K562 (cell line): Measurements from ENCODE around the gene UBXN4. TPM values are rescaled to one million over a fixed set of nuclear protein-coding genes. Genes with fewer than 3 reads are reported as not detected.

ENCODE experiments used
- ATAC-seq: fragments of 200-7000 bp; cut with Tn5 transposase; 3 replicates; pipeline ENCODE4 v1.9.1; 2020; ENCODE audit warnings: moderate library complexity
- BruUV-seq: library from RNA; stranded (reverse); fragments of 400-500 nt; replicated peaks from 2 replicates; lab custom pipeline; 2021; lab: Mats Ljungman, UMichigan
- CTCF ChIA-PET: fragments of 300-600 bp; formaldehyde crosslinking; extraction: SDS; loops from one replicate; lab custom pipeline; 2021; ENCODE audit warnings: low intra/inter-chr PET ratio; lab: Yijun Ruan, JAX
- POLR2A ChIA-PET: fragments of 300-600, 350-650 bp; sonication (Branson Sonifier 250); formaldehyde crosslinking; extraction: SDS; loops from one replicate; lab custom pipeline; 2021; ENCODE audit warnings: antibody characterized with exemption, inconsistent platforms; lab: Yijun Ruan, JAX
- DNase-seq, 4 experiments: peaks; one replicate each; pipeline versions ENCODE4 v3.0.0 to v3.0.0-alpha.2; 2011 to 2018; ENCODE audit warnings: low spot score in 3 of 4, mixed read lengths in 3 of 4; ENCODE audit errors: extremely low read depth in 1 of 4
- FAIRE-seq: peaks from 2 replicates; lab custom pipeline; 2011; peaks lifted over from hg19 to GRCh38; lab: Jason Lieb, UNC
- H2AFZ ChIP-seq: 2 replicates; pipeline ENCODE4 v1.6.0; 2011; ENCODE audit warnings: low read depth, low read length, control low read depth, inconsistent platforms
- H3K27ac ChIP-seq: fragments of 200-600 bp; 3 replicates; pipeline ENCODE4 v1.8.0; 2011; ENCODE audit warnings: low read depth, mild to moderate bottlenecking, control low read depth, inconsistent platforms, low read length, moderate library complexity, mixed read lengths; ENCODE audit errors: extremely low read depth
- H3K27me3 ChIP-seq, 2 experiments: fragments of 300-600 bp in 1 of 2; 2 replicates in 1 of 2; 3 replicates in 1 of 2; pipeline versions ENCODE4 v1.6.0 to v1.8.0; 2011; ENCODE audit warnings: inconsistent platforms in 2 of 2, low read length in 2 of 2, mild to moderate bottlenecking in 1 of 2, mixed read lengths in 1 of 2, moderate library complexity in 1 of 2; ENCODE audit not compliant: control insufficient read depth in 2 of 2, insufficient read depth in 2 of 2
- H3K36me3 ChIP-seq: fragments of 300-600 bp; 3 replicates; pipeline ENCODE4 v1.8.0; 2011; ENCODE audit warnings: mild to moderate bottlenecking, low read length, inconsistent platforms; ENCODE audit not compliant: control insufficient read depth, insufficient read depth
- H3K4me1 ChIP-seq, 2 experiments: fragments of 200-600 bp in 1 of 2; replicated peaks in 1 of 2; 2 replicates in 1 of 2; 3 replicates in 1 of 2; pipeline versions ENCODE4 v1.5.1 to v1.8.0; 2011; ENCODE audit warnings: inconsistent platforms in 2 of 2, low read length in 2 of 2, mild to moderate bottlenecking in 1 of 2, mixed read lengths in 1 of 2, moderate library complexity in 1 of 2; ENCODE audit not compliant: control insufficient read depth in 2 of 2, insufficient read depth in 2 of 2
- H3K4me2 ChIP-seq: 2 replicates; pipeline ENCODE4 v1.6.1; 2011; ENCODE audit warnings: low read length, control low read depth, inconsistent platforms, mixed read lengths; ENCODE audit not compliant: insufficient read depth
- H3K4me3 ChIP-seq: fragments of 200-600 bp; sonication (generic), shearing (Covaris generic); 2 replicates; pipeline ENCODE4 v1.5.1; 2016; ENCODE audit warnings: control low read depth, inconsistent platforms
- H3K79me2 ChIP-seq: fragments of 200-600 bp; 3 replicates; pipeline ENCODE4 v1.8.0; 2011; ENCODE audit warnings: low read length, inconsistent platforms; ENCODE audit not compliant: control insufficient read depth, insufficient read depth
- H3K9ac ChIP-seq, 2 experiments: 2 replicates each; pipeline versions ENCODE4 v1.6.0 to v1.6.1; 2011; ENCODE audit warnings: low read depth in 2 of 2, low read length in 2 of 2, control low read depth in 1 of 2, inconsistent platforms in 1 of 2, mild to moderate bottlenecking in 1 of 2, mixed read lengths in 1 of 2; ENCODE audit not compliant: insufficient read depth in 1 of 2
- H3K9me1 ChIP-seq: one replicate; pipeline ENCODE4 v1.6.0; 2011; ENCODE audit warnings: inconsistent platforms, mild to moderate bottlenecking, low read length, moderate library complexity; ENCODE audit not compliant: control insufficient read depth, insufficient read depth
- H3K9me3 ChIP-seq: replicated peaks from 2 replicates; pipeline ENCODE4 v1.5.1; 2011; ENCODE audit warnings: low read depth, low read length, inconsistent platforms; ENCODE audit not compliant: control insufficient read depth, insufficient read depth
- H4K20me1 ChIP-seq: replicated peaks from 2 replicates; pipeline ENCODE4 v1.6.1; 2011; ENCODE audit warnings: low read length, inconsistent platforms, mixed read lengths; ENCODE audit not compliant: control insufficient read depth, insufficient read depth
- ARID1B ChIP-seq: fragments of 450-650 bp; IDR thresholded peaks from 2 replicates; pipeline ENCODE4 v1.6.1; 2016; ENCODE audit warnings: antibody characterized with exemption, mild to moderate bottlenecking, inconsistent platforms
- BACH1 ChIP-seq: fragments of 200-800 bp; sonication (Bioruptor generic); IDR thresholded peaks from 2 replicates; pipeline ENCODE4 v1.6.1; 2016; ENCODE audit warnings: missing genetic modification characterization, missing compliant biosample characterization
- CAMTA2 ChIP-seq: fragments of 250-450 bp; sonication (Bioruptor Pico); conservative IDR thresholded peaks from 2 replicates; pipeline ENCODE4 v1.5.1; 2022
- CEBPB ChIP-seq: fragments of 450-650 bp; IDR thresholded peaks from 2 replicates; pipeline ENCODE4 v1.6.1; 2016; ENCODE audit warnings: missing genetic modification characterization, missing compliant biosample characterization
- CLOCK ChIP-seq: fragments of 250-450 bp; sonication (Bioruptor Pico); IDR thresholded peaks from 2 replicates; pipeline ENCODE4 v1.4.0; 2020; ENCODE audit warnings: mild to moderate bottlenecking, moderate library complexity, borderline replicate concordance
- FOXA3 ChIP-seq, 2 experiments: fragments of 450-650 bp in 1 of 2; sonication (generic) in 1 of 2; formaldehyde crosslinking; IDR thresholded peaks in 1 of 2; conservative IDR thresholded peaks in 1 of 2; 2 replicates each; pipeline versions ENCODE4 v1.4.0 to v1.8.0; 2020 to 2022; ENCODE audit warnings: mild to moderate bottlenecking in 2 of 2, missing genetic modification reagents in 1 of 2
- NR2C1 ChIP-seq, 2 experiments: fragments of 450-650 bp; IDR thresholded peaks; 2 replicates each; pipeline ENCODE4 v1.6.1; 2017; ENCODE audit warnings: mild to moderate bottlenecking in 2 of 2, antibody characterized with exemption in 1 of 2, inconsistent platforms in 1 of 2, missing compliant biosample characterization in 1 of 2, missing genetic modification characterization in 1 of 2
- RB1 ChIP-seq: fragments of 450-650 bp; IDR thresholded peaks from 2 replicates; pipeline ENCODE4 v1.6.1; 2017; ENCODE audit warnings: low read depth, mild to moderate bottlenecking
- ZFP36 ChIP-seq: fragments of 150-350 bp; IDR thresholded peaks from 2 replicates; pipeline ENCODE4 v1.6.1; 2018; ENCODE audit warnings: low read length, low read depth; ENCODE audit not compliant: partially characterized antibody
- ZNF57 ChIP-seq: fragments of 450-650 bp; formaldehyde crosslinking; IDR thresholded peaks from 2 replicates; pipeline ENCODE4 v1.4.0; 2020; ENCODE audit warnings: mild to moderate bottlenecking, moderate library complexity
- WGBS: fragments of 100-300 bp; shearing (Covaris generic); methylation state at CpG from one replicate; pipeline ENCODE4 v1.1.6; 2016; ENCODE audit warnings: low coverage, mixed read lengths; ENCODE audit not compliant: insufficient coverage; ENCODE audit errors: missing lambda C conversion rate; 5-methylcytosine and 5-hydroxymethylcytosine counted together
- in situ Hi-C: fragments of 300-500 bp; cut with MboI; formaldehyde crosslinking; loops from 4 replicates; pipeline ENCODE4 v1.15.0; 2018; ENCODE audit warnings: inconsistent platforms, mixed read lengths
- intact Hi-C: fragments of 100-400 bp; cut with micrococcal nuclease; formaldehyde crosslinking; loops from 2 replicates; pipeline ENCODE4 v1.14.2; 2022
- polyA plus RNA-seq, 8 experiments: library from polyadenylated mRNA; depleted of rRNA in 4 of 8; stranded (reverse) in 5 of 8; unstranded in 3 of 8; fragments of >200 nt; fragmentation: Nextera tagmentation in 2 of 8; fragmentation: Illumina TruSeq in 1 of 8; extraction: Ambion mirVana in 2 of 8; extraction: Trizol in 1 of 8; gene quantifications; 2 replicates each; pipeline versions ENCODE4 v1.2.1 to v1.2.3, GENCODE V29; 2011 to 2014; ENCODE audit warnings: inconsistent platforms in 1 of 8, missing spikeins in 1 of 8
- total RNA-seq, 7 experiments: library from RNA; depleted of rRNA in 6 of 7; stranded (reverse); fragments of >200 nt in 6 of 7; fragmentation: Illumina TruSeq in 2 of 7; extraction: Trizol in 2 of 7; gene quantifications; 2 replicates each; pipeline versions ENCODE4 v1.2.1 to v1.2.3, GENCODE V29; 2011 to 2021; ENCODE audit warnings: low replicate concordance in 1 of 7
- TF ChIP-seq, protein P1 (sequence below): sonication (generic); formaldehyde crosslinking; IDR thresholded peaks from 2 replicates; pipeline ENCODE4 v1.8.1; 2022; ENCODE audit warnings: missing genetic modification reagents

Gene UBXN4
- total and polyA plus RNA-seq, 9 of the 15 experiments (the other 6 are each of a cell fraction or from before 2014, with no cell fraction given) = 30.4 to 127 (median 55.3) TPM

DNA sequence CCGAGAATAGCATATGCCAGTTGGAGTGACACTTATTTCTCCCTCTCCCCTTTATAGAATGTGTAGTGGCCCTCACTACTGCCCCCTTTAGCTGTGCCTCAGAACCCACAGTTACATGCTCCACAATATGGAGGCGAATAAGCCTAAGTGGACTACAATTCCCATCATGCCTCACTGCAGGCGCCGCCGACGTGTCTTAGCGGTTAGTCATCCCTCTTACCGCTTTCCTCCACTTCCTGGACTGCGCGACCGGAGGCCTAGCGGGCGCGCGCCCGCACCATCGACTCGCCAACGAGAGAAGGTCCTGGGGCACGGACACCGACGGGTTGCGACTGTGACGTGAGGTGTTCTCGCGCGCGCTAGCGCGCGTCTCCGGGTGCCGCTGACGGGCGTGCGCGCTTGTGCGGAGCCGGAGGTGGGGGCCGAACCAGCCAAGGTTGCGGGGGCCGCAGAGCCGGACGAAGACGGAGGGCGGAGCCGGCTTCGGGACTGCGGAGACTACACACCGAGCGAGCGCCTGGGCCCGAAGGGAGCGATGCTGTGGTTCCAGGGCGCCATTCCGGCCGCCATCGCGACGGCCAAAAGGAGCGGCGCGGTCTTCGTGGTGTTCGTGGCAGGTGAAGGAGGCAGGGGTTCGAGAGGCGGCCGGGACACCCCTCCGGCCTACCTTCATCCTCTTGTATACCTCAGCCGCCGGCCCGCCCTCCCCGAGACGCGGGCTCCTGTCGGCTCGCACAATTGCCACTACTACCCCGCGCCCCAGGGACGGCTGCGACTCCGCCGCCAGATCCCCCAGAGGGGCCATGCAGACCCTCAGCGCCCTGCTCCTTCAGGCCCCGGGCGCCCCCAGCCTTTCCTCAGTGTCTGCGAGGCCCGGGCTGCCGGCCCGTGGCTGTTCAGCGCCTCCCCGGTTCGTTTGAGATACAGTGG, at the start of gene UBXN4 (continued):
- no peak for TF ChIP-seq FOXA3 (CRISPR knock-in tag; conservative IDR thresholded peaks at IDR 0.05 in 1 of 2, IDR thresholded peaks at IDR 0.05 in 1 of 2)
- TF ChIP-seq, protein P1, sequence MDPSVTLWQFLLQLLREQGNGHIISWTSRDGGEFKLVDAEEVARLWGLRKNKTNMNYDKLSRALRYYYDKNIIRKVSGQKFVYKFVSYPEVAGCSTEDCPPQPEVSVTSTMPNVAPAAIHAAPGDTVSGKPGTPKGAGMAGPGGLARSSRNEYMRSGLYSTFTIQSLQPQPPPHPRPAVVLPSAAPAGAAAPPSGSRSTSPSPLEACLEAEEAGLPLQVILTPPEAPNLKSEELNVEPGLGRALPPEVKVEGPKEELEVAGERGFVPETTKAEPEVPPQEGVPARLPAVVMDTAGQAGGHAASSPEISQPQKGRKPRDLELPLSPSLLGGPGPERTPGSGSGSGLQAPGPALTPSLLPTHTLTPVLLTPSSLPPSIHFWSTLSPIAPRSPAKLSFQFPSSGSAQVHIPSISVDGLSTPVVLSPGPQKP = no peak
- no peak for TF ChIP-seq ZNF57 (CRISPR knock-in tag)
- TF ChIP-seq ARID1B = no peak
- TF ChIP-seq, all 486 proteins: peak for 134

DNA sequence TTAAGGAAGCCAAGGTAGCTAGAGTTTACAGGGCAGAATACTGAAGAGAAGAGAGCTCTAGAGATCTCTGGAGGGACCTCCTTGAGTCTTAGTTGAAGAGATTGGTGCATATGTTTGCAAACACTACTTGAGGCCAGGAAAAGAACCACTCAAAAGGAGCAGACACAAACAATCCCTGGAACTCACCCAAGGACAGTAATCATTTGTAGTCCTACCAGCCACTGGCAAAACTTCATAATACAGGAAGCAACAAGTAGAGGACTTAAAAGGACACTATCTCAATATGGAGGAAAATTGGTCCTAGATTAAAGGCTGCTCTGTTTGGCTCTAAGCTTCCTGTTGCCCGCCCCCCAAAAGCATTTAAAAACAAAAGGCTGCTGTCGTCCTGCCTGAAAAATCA, 46.9 kb upstream of the UBXN4 start:
- intact Hi-C loops = no loop called here
- H4K20me1 ChIP-seq = no peaks in the 10 kb centered on the region; the same call in 1 of the 2 replicates
- in situ Hi-C loops = no loop called here
- no peak overlapping the region for H3K27ac ChIP-seq
- no peak overlapping the region for H3K4me3 ChIP-seq
- no peaks in the 10 kb centered on the region for H3K27me3 ChIP-seq
- peaks cover 13% of the 10 kb centered on the region; the same call in 2 of the 3 replicates for H3K36me3 ChIP-seq
- BruUV-seq = no TSS peak
- no peaks in the 10 kb centered on the region for H3K9me1 ChIP-seq
- WGBS = 80% methylated on average over 2 of the region's 2 CpGs
- no peak for ATAC-seq
- H3K4me2 ChIP-seq = no peak overlapping the region
- FAIRE-seq = no peak
- H3K4me1 ChIP-seq = no peaks in the 10 kb centered on the region
- no peak for TF ChIP-seq NR2C1 (IDR thresholded peaks at IDR 0.05)
- TF ChIP-seq NR2C1 (tag; IDR thresholded peaks at IDR 0.05) = no peak
- TF ChIP-seq BACH1 (tag) = no peak
- TF ChIP-seq CEBPB (tag) = no peak
- no peak for TF ChIP-seq CAMTA2 (CRISPR knock-in tag)
- no peak for TF ChIP-seq RB1
- no peak for TF ChIP-seq CLOCK
- no peak for TF ChIP-seq ZFP36
- no peaks in the 10 kb centered on the region for H3K79me2 ChIP-seq
- DNase-seq = no peak
- H3K9ac ChIP-seq = no peak overlapping the region
- ChIA-PET POLR2A (interaction anchor here (0.6 to 1.4 kb wide), 2 partner anchors 18 to 27 kb away, joined by 3 to 4 read pairs; no protein-coding TSS in a partner anchor), CTCF (no interaction called here)
- H3K9me3 ChIP-seq = no peaks in the 10 kb centered on the region
- no peak overlapping the region for H2AFZ ChIP-seq
